ENCODE data around the gene PTH.
A peak's percentile ranks its signal among the peaks of the same experiment; 100 is the strongest.

Gene PTH

DNA sequence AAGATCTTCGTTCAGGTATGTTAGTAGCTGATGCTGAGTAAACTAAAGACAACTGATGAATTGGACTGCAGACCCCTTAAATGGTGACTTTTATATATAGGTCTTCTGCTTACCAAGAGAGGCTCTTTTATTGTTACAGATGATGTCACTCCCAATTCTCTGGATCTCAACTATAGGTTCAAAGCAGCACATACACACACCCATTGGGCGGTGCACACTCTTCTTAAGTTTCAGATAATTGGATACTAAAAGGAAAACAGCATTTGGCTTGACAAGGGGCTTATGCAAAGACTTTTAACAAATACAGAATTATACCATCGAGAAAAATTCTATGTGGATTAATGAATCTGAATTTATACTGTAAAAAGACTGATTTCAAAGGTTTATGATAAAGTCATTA is at the start of gene PTH:
Gene PTH (minus strand): TSS at position 69 of the 400 bp plus-strand sequence. CDS start 3,142 bp downstream, outside the sequence.
- DNase-seq (ENCODE audit: low read depth, low spot score), result no peak

DNA sequence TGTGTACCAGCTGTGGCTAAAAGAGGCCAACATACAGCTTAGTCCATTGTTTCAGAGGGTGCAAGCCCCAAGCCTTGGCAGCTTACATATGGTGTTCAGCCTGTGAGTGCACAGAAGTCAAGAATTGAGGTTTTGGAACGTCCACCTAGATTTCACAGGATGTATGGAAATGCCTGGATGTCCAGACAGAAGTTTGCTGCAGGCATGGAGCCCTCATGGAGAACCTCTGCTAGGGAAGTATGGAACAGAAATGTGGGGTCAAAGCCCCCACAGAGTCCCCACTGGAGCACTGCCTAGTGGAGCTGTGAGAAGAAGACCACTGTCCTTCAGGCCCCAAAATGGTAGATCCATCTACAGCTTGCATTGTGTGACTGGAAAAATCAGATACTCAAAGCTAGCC is 42.2 kb upstream of the PTH start:
- no peak for DNase-seq (ENCODE audit: low read depth, low spot score)

DNA sequence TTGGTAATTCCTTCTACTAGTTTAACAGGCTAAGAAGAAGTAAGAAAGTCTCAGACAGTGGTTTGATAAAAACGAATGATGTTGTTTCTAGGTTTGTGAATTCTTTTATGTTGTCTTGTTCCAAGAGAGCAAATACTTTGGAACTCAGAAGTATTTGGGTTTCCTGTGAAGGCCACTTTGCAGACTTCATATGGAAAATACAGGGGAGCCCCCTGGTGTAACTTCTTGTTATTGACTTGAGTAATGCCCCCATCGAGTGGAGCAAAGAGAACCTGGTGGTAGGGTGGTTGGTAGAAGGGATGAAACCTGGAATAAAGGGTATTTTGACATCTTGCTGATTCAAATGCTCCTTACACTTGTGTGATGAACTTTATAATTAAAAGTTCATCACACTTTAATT is 40.0 kb upstream of the PTH start:
- DNase-seq (ENCODE audit: low read depth, low spot score), result no peak

- no peak for DNase-seq (ENCODE audit: low read depth, low spot score)
Measured at GRCh38 chr11:13534358-13534757, 38.6 kb upstream of the PTH start.

DNA sequence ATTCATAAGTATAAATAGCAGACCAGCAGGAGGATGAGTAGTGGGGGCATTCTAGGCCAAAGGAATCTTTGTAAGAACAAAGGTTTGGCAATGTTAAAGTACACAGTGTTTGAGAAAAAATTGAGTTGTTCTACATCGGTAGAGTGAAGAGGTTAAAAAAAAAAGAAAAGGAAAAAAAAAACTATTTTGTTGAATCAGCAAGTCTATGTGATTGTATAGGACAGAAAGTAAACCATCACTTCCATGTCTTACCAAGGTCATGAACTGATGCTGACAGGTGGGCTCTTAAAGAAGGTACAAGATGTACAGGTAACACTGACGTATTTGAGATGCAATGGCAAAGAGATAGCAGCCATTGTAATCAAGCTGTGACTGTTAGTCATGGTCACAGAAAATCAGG is 29.5 kb upstream of the PTH start:
- DNase-seq (ENCODE audit: low read depth, low spot score), result no peak

DNA sequence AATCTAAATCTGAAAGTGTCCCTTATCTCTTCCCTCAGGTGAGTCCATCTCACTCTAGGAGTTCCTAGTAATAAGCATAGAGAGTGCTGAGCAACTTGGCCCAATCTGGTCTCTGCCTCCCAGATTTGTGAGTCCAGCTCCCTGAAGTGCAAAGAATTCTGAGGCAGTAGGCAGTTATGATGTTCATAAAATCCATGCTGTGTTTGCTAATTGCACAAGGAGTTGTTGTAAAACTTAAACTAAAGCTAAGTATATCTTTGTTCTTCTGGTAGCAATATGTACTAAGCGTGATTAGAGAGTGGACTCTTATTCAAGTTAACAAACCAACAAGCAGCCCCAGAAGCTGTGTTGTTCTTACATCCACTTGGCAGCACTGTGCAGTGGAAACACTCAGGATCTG is 7.6 kb upstream of the PTH start:
- DNase-seq (ENCODE audit: low read depth, low spot score), result no peak

- DNase-seq (ENCODE audit: low read depth, low spot score), result no peak
Measured at GRCh38 chr11:13502492-13502891, 6.7 kb upstream of the PTH start.

DNA sequence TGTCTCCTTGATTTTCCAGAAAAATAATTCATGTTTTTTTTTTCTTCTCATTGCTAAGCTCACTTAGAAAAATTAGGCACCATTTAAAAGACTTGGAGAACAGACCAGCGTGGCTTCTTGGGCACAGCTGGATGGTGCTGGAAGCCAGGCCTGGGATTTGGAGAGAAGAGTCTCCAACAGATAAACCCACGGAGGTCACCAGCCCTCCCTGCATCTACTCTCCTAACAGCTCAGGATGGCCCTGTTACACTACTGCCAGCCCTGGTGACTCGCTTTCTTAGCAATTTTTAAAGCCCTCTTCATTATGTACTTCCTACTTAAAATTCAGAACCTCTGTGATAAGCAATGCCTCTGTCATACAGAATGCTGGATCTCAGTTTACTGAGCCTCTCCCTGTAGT is 1.7 kb downstream of the PTH start:
- DNase-seq (ENCODE audit: low read depth, low spot score), result no peak

GRCh38 chr11:13487661-13488030 is 8.2 kb downstream of the PTH start:
- DNase-seq (ENCODE audit: low read depth, low spot score), result no peak

DNA sequence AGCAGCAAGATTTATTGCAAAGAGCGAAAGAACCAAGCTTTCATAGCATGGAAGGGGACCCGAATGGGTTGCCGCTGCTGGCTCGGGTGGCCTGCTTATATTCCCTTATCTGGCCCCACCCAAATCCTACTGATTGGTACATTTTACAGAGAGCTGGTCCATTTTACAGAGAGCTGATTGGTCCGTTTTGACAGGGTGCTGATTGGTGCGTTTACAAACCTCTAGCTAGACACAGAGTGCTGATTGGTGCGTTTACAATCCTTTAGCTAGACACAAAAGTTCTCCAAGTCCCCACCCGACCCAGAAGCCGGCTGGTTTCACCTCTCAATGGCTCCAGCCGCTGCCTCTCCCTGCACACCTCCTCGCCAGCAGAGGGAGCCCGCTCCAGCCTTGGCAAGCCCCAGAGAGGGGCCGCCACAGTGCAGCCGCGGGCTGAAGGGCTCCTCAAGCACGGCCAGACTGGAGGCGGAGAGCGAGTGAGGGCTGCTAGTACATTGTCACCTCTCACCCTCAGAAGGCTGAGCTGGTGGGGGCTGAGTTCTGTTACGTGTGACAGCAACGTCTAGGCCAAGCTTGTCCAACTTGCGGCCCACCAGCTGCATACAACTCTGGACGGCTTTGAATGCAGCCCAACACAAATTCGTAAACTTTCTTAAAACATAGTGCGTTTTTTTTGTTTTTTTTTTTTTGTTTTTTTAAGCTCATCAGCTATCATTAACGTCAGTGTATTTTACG is 8.7 kb downstream of the PTH start:
- no peak for DNase-seq (ENCODE audit: low read depth, low spot score)

- no peak for DNase-seq (ENCODE audit: low read depth, low spot score)
Measured at GRCh38 chr11:13480198-13480597, 15.6 kb downstream of the PTH start.

GRCh38 chr11:13479688-13480087 is 16.1 kb downstream of the PTH start:
- DNase-seq (ENCODE audit: low read depth, low spot score), result no peak

- DNase-seq (ENCODE audit: low read depth, low spot score), result no peak
Measured at GRCh38 chr11:13475091-13475490, 20.7 kb downstream of the PTH start.

DNA sequence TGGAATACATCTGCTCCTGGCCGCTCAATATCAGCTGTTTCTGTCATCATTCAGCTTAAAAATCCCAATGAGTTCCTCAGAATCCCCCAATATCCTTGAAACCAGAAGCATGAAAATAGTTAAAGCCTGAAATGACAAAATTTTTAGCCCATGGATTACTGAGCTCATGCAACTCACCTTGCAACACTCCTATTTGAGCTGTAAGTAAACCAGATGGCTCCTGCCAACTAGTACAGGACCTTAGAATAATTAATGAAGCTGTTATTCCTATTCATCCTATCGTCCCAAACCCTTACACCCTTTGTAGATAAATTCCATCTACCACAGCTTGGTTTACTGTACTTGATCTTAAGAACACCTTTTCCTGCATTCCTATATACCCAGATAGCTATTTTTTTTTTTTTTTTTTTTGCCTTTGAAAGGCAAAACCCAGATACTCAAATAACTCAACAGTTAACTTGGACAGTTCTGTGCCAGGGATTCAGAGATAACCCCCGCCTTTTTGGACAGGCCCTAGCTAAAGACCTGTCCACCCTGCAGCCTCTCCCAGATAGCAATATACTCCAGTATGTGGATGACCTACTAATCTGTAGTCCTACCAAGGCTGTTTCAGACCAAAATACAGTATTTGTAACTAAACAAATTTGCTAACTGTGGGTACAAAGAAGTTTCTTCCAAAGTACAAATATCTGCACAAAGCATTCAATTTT is 22.6 kb downstream of the PTH start:
- no peak for DNase-seq (ENCODE audit: low read depth, low spot score)

- no peak for DNase-seq (ENCODE audit: low read depth, low spot score)
Measured at GRCh38 chr11:13468750-13469149, 27.0 kb downstream of the PTH start.

GRCh38 chr11:13465909-13466371 is 29.9 kb downstream of the PTH start:
- peak; percentile 15 for DNase-seq (ENCODE audit: low read depth, low spot score)

GRCh38 chr11:13463779-13464290 is 32.0 kb downstream of the PTH start:
- DNase-seq (ENCODE audit: low read depth, low spot score), result no peak

- DNase-seq (ENCODE audit: low read depth, low spot score), result peak; percentile 85
Measured at GRCh38 chr11:13462901-13463778, 32.7 kb downstream of the PTH start, which contains the start of gene BTBD10. TSS of gene BTBD10 (minus strand) at chr11:13463222. CDS start at chr11:13445124, 18,098 bp downstream.

- no peak for DNase-seq (ENCODE audit: low read depth, low spot score)
Measured at GRCh38 chr11:13462311-13462900, 33.4 kb downstream of the PTH start.

DNA sequence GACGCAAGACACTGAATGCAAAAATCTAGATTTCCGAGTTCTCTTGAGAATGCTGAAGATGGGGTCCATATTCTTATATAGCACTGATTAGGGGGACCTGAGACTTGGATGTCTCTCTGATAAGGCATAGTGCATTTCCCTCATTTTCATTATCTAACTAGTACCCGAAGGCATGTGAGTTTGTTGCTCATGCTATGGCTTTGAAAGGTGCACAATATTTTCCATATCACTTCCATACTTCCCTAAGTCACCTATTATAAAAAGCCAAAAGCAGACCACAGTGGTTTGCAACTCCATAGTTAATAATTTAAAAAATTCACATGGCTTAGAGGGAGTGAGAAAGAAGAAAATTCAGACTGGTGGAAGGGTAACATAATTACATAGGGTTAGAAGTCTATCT is 34.5 kb downstream of the PTH start:
- DNase-seq (ENCODE audit: low read depth, low spot score), result no peak

DNA sequence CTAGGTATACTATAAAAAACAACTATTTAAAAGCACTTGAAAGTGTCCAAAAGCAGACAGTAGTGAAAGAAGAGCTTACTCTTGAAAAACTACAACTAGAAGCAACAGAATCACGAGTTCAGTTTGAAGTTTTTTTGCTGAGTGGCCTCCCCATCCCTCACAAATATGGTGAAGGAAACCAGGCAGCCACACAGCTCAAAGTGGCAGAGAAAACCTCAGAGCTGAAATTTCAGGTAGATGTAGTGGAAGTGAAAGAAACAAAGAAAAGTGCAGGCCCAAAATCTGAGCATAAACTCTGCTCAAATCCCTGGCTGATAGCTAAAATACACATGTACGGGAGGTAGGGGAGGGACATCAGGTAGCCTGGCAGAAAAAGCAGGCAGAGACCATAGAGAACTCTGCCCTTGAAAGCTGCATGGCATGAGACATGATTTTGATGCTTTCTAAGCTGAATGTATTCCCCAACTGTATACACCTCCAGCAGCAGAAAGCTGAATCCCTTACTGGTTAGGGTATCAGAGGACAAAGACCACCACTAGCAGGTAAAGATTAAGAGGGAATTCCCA is 44.9 kb downstream of the PTH start:
- DNase-seq (ENCODE audit: low read depth, low spot score), result no peak

Measured in smooth muscle cell of the brain vasculature (primary cell).